Omental fat pad (tissue), 4 donors: ENCODE results near the gene ADSS2. TPM values are rescaled to one million over a fixed set of nuclear protein-coding genes. Genes with fewer than 3 reads are reported as not detected.

Experiments used
- ATAC-seq: fragments of 150-250 bp; one replicate; pipeline ENCODE4 v1.9.1; 2016; ENCODE audit warnings: mild to moderate bottlenecking, moderate library complexity; ENCODE audit not compliant: low FRiP score
- DNase-seq: peaks from one replicate; pipeline ENCODE4 v3.0.0-alpha.2; 2019; ENCODE audit warnings: low spot score
- total RNA-seq, 4 donors: library from RNA; depleted of rRNA; stranded (reverse); fragments of >200 nt; gene quantifications; one replicate each; pipeline ENCODE4 v1.1.0, GENCODE V29; 2016
- TF ChIP-seq, protein P1 (sequence below), 3 donors: fragments of 450-650 bp; IDR thresholded peaks; one replicate each; pipeline ENCODE4 v1.5.1; 2016 to 2017; ENCODE audit warnings: antibody characterized with exemption in 3 of 3, mild to moderate bottlenecking in 3 of 3, moderate library complexity in 2 of 3

ADSS2 gene
- total RNA-seq, 4 donors from 2014 or later: 21.3 to 41.4 (median 32.4) TPM

DNA sequence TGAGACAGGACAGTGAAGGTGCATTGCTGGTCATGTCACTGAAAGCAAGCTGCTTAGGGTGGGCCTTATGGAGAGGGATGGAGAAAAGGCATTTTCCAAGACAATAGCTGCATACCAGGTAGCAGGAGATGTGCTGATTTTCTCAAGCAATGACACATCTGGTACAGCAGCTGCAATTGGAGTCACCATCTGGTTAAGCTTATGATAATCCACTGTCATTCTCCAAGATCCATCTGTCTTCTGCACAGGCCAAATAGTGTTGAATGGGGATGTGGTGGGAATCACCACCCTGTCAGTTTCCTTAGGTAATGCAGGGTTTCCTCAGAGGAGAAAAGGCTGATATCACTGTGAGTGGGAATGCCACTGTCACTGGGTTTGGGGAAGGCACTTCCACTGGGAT is 54.6 kb downstream of the ADSS2 start:
- TF ChIP-seq, protein P1, sequence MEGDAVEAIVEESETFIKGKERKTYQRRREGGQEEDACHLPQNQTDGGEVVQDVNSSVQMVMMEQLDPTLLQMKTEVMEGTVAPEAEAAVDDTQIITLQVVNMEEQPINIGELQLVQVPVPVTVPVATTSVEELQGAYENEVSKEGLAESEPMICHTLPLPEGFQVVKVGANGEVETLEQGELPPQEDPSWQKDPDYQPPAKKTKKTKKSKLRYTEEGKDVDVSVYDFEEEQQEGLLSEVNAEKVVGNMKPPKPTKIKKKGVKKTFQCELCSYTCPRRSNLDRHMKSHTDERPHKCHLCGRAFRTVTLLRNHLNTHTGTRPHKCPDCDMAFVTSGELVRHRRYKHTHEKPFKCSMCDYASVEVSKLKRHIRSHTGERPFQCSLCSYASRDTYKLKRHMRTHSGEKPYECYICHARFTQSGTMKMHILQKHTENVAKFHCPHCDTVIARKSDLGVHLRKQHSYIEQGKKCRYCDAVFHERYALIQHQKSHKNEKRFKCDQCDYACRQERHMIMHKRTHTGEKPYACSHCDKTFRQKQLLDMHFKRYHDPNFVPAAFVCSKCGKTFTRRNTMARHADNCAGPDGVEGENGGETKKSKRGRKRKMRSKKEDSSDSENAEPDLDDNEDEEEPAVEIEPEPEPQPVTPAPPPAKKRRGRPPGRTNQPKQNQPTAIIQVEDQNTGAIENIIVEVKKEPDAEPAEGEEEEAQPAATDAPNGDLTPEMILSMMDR (IDR thresholded peaks at IDR 0.05): no peak
- no peak for ATAC-seq
- DNase-seq: no peak

DNA sequence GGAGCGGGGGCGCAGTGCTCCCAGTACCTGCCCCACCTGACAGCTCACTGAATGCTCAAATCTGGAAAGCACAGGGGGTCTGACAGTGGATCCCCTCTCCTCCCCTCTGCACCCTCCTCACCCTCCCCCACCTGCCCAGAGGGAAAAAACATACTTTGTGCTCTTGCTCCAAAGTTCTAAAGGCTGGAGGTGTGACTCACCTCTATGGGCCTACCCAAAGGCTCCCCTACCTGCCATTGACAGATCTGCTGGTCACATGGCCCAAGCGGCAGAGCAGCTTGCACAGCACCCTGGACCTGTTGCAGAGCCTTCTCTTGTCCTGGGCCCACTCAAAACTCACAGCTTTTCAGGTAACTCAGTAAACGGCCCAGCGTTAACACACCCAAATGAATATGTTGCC is 55.7 kb downstream of the ADSS2 start:
- ATAC-seq (no peak), DNase-seq (no peak)
- TF ChIP-seq, protein P1 (IDR thresholded peaks at IDR 0.05): no peak

DNA sequence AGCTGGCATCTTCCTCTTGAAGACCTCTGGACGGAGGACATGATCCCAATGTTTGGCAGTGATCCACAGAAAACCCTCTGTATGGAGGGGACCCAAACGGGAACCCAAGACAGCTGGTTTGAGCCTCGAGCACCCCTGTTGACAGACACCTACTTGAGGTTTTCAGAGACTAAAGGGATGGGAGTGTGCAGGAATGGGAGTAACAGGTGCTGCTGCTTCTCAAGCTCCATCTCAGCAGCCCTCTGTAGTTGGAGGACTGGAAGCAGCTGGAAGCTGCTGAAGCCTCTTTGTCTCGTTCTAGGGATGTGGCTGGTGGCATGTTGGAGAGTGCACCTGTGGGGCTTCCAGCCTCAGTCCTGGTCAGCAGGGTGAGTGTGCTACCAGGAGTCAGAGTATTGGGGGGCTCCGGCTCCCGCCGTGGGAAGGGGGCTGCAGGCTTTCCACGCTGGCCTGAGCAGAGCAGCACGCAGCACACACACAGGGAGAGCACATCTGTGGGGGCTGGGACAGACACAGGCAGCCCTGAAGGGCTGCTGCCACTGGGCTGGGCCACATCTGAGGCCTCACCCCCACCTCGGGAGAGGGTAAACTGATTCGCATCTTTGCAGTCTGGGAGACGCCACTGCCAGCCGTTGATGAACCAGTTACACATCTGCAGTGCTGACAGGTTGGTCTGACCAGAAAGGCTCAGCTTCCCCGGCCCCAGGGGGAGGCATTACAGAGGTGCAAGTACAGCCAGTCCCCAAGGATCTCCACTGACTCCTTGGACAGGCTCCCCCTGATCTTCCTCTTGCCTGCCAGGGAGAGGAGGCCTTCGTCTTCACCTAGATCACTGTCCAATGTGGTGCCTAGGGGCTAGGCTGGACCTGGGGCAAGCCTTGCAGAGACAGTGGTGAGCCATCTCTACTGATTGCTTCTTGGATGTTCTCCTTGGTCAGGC is 56.6 kb downstream of the ADSS2 start:
- DNase-seq (no peak), ATAC-seq (peak; percentile 23)
- TF ChIP-seq, protein P1 (IDR thresholded peaks at IDR 0.05): no peak

DNA sequence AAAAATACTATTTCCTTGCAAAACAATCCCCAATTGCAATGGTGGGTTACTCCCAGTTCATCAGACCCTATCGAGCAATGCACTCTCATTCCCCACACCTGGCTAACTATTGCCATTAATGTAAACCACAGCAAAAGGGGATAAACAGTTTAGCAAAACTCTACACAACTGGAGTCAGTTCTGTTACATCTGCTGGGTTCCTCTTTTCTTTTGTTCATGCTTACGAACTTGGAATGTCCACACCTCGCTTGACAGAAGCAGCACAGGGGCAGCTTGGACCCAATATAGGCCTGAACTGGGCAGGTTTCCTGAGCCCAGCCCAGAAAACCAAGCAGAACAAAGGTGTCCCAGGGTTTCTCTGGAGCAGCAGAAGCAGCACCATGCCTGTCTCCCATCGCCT is 57.4 kb downstream of the ADSS2 start:
- TF ChIP-seq, protein P1 (IDR thresholded peaks at IDR 0.05): no peak
- no peak for DNase-seq
- no peak for ATAC-seq

DNA sequence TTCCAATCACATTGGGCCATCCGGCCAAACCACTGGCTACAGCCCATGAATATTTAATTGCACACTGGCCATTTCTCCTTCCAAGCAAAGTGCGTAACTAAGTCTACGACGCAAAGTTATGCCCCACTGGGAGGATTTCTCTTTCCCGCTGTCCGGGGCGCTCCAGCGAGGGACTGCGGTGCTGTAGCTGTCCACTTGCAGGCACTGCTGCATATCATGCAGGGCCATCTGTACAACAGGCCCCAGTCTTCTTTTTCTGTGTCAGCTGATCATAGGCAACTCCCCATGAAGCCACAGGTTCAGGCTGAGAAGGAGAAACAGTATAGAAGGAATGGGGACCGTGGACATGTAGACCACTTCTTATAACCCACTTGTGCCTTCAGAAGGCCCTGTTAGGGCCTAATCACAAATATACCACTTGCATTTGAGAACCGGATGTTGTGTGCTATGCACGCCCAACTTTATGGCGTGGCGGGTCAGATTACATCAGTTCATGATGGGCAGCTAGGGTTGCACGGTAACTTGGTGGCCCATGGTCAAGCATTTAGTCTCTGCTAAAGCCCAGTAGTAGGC is 58.0 kb downstream of the ADSS2 start:
- DNase-seq (no peak), ATAC-seq (no peak)
- TF ChIP-seq, protein P1 (IDR thresholded peaks at IDR 0.05): no peak

DNA sequence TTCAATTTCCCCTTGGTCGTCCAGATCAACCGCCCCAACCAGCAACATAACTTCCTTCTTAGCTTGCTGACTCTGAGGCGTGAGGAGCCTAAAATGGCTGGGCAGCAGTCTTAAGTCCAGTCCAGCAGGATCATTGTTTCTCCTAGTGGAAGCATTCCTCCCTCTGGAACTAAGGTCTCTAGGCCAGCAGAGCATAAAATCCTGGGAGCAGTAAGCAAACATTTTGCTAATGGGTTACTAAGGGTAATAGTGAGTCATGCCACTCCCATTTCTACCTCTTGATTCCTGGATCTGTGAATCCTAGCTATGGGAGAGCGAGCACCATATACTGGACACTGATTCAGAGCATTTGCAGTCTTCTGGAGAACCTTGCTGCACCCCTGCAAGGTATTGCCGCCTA is 59.9 kb downstream of the ADSS2 start:
- no peak for DNase-seq
- TF ChIP-seq, protein P1 (IDR thresholded peaks at IDR 0.05): no peak
- no peak for ATAC-seq
